CD14-positive monocyte (primary cell): Measurements from ENCODE around the gene FEM1C. TPM values are rescaled to one million over a fixed set of nuclear protein-coding genes. Genes with fewer than 3 reads are reported as not detected.

Experiments used
- DNase-seq, 3 donors: peaks; one replicate each; pipeline ENCODE4 v3.0.0-alpha.2; 2011 to 2022
- H2AFZ ChIP-seq: 2 replicates; pipeline ENCODE4 v1.6.0; 2012; ENCODE audit warnings: mild to moderate bottlenecking, low read depth, low read length, inconsistent platforms; ENCODE audit not compliant: insufficient read depth, poor library complexity, severe bottlenecking
- H3K27ac ChIP-seq, 2 donors: 1 replicate in 1 of 2; 2 replicates in 1 of 2; pipeline ENCODE4 v1.5.1; 2012 to 2013; ENCODE audit warnings: low read length in 2 of 2, control low read depth in 1 of 2, inconsistent platforms in 1 of 2, low read depth in 1 of 2, mild to moderate bottlenecking in 1 of 2
- H3K27me3 ChIP-seq, 2 donors: one replicate each; pipeline versions ENCODE4 v1.6.0 to v1.6.1; 2011 to 2013; ENCODE audit warnings: low read length in 2 of 2; ENCODE audit not compliant: control insufficient read depth in 2 of 2, insufficient read depth in 2 of 2
- H3K36me3 ChIP-seq, 2 donors: replicated peaks in 1 of 2; 1 replicate in 1 of 2; 2 replicates in 1 of 2; pipeline versions ENCODE4 v1.5.1 to v1.6.1; 2012 to 2013; ENCODE audit warnings: low read length in 2 of 2, control low read depth in 1 of 2, inconsistent platforms in 1 of 2, mild to moderate bottlenecking in 1 of 2; ENCODE audit not compliant: insufficient read depth in 2 of 2, control insufficient read depth in 1 of 2
- H3K4me1 ChIP-seq, 2 donors: 1 replicate in 1 of 2; 2 replicates in 1 of 2; pipeline versions ENCODE4 v1.5.1 to v1.6.1; 2012 to 2013; ENCODE audit warnings: low read length in 2 of 2, control low read depth in 1 of 2, inconsistent platforms in 1 of 2, mild to moderate bottlenecking in 1 of 2, moderate library complexity in 1 of 2; ENCODE audit not compliant: insufficient read depth in 2 of 2, control insufficient read depth in 1 of 2
- H3K4me2 ChIP-seq: replicated peaks from 2 replicates; pipeline ENCODE3; 2012; ENCODE audit warnings: low read length, moderate library complexity, mild to moderate bottlenecking; ENCODE audit not compliant: poor library complexity, severe bottlenecking; ENCODE audit errors: extremely low read depth
- H3K4me3 ChIP-seq, 3 experiments: fragments of 200-600 bp in 1 of 3; sonication (generic) in 1 of 3; replicated peaks in 1 of 3; 1 replicate in 2 of 3; 2 replicates in 1 of 3; pipeline ENCODE4 v1.5.1; 2011 to 2013; ENCODE audit warnings: low read length in 3 of 3, mild to moderate bottlenecking in 3 of 3, control low read depth in 2 of 3, low read depth in 2 of 3, inconsistent platforms in 1 of 3, moderate library complexity in 1 of 3
- H3K79me2 ChIP-seq: 2 replicates; pipeline ENCODE4 v1.6.0; 2012; ENCODE audit warnings: mild to moderate bottlenecking, control low read depth, inconsistent platforms, low read length, moderate library complexity; ENCODE audit not compliant: insufficient read depth
- H3K9ac ChIP-seq: 2 replicates; pipeline ENCODE4 v1.6.0; 2017; ENCODE audit warnings: low read length, mild to moderate bottlenecking; ENCODE audit not compliant: insufficient read depth, poor library complexity, severe bottlenecking
- H3K9me3 ChIP-seq, 2 donors: replicated peaks in 1 of 2; 1 replicate in 1 of 2; 2 replicates in 1 of 2; pipeline versions ENCODE4 v1.5.1 to v1.6.1; 2012 to 2013; ENCODE audit warnings: low read length in 2 of 2, control low read depth in 1 of 2; ENCODE audit not compliant: control insufficient read depth in 1 of 2, insufficient read depth in 1 of 2
- H4K20me1 ChIP-seq: 2 replicates; pipeline ENCODE4 v1.6.0; 2012; ENCODE audit warnings: mild to moderate bottlenecking, low read length, control low read depth, moderate library complexity; ENCODE audit not compliant: insufficient read depth
- H3K27ac Mint-ChIP-seq, 7 donors: one replicate each; pipeline ENCODE4 v1.8.0; 2020; ENCODE audit warnings: mild to moderate bottlenecking in 7 of 7, mixed read lengths in 7 of 7, moderate library complexity in 6 of 7, inconsistent platforms in 2 of 7
- H3K27me3 Mint-ChIP-seq, 3 donors: one replicate each; pipeline ENCODE4 v1.8.0; 2021 to 2022; ENCODE audit warnings: low read depth in 3 of 3, mild to moderate bottlenecking in 3 of 3, mixed read lengths in 3 of 3, moderate library complexity in 3 of 3, inconsistent platforms in 1 of 3
- H3K36me3 Mint-ChIP-seq, 2 donors: one replicate each; pipeline ENCODE4 v1.8.0; 2020; ENCODE audit warnings: mixed read lengths in 2 of 2, inconsistent platforms in 1 of 2, mild to moderate bottlenecking in 1 of 2
- H3K4me1 Mint-ChIP-seq: one replicate; pipeline ENCODE4 v1.8.0; 2020; ENCODE audit warnings: mild to moderate bottlenecking, mixed read lengths
- H3K4me3 Mint-ChIP-seq, 2 donors: one replicate each; pipeline ENCODE4 v1.8.0; 2020; ENCODE audit warnings: mild to moderate bottlenecking in 2 of 2, mixed read lengths in 2 of 2, moderate library complexity in 1 of 2
- H3K9me3 Mint-ChIP-seq, 7 donors: one replicate each; pipeline ENCODE4 v1.8.0; 2020 to 2022; ENCODE audit warnings: mixed read lengths in 7 of 7, mild to moderate bottlenecking in 6 of 7, moderate library complexity in 6 of 7, inconsistent platforms in 2 of 7
- CTCF ChIP-seq: fragments of 200-600 bp; IDR thresholded peaks from one replicate; pipeline ENCODE4 v1.8.0; 2022; ENCODE audit warnings: antibody characterized with exemption, mild to moderate bottlenecking
- WGBS: methylation state at CpG from one replicate; pipeline ENCODE4 v1.1.5; 2013; ENCODE audit warnings: missing lambda C conversion rate; ENCODE audit not compliant: insufficient coverage; 5-methylcytosine and 5-hydroxymethylcytosine counted together
- intact Hi-C, 2 donors: fragments of 100-400 bp; cut with micrococcal nuclease; formaldehyde crosslinking; loops; one replicate each; pipeline versions ENCODE4 v1.15.0 to v1.15.1; 2023
- polyA plus RNA-seq, 3 donors: library from polyadenylated mRNA; depleted of rRNA in 1 of 3; unstranded in 2 of 3; stranded (reverse) in 1 of 3; fragments of 300-500 nt in 2 of 3; fragments of >200 nt in 1 of 3; fragmentation: Illumina TruSeq in 2 of 3; gene quantifications; 1 replicate in 2 of 3; 2 replicates in 1 of 3; pipeline ENCODE4 v1.2.3, GENCODE V29; 2012 to 2021

The FEM1C gene
- polyA plus RNA-seq, 3 donors: 2.5 to 18.2 (median 2.6) TPM

GRCh38 chr5:115478281-115478680 lies 66.3 kb downstream of the FEM1C start:
- WGBS: no CpG with 5 or more reads among the region's 2 CpGs
- no peak overlapping the region for H2AFZ ChIP-seq
- H3K36me3 ChIP-seq: no peaks in the 10 kb centered on the region
- H3K4me3 Mint-ChIP-seq: no peak overlapping the region
- H3K27me3 ChIP-seq: no peaks in the 10 kb centered on the region
- H3K27me3 Mint-ChIP-seq: peaks cover 0 to 2% (median 0%) of the 10 kb centered on the region in 3 donors
- no peak overlapping the region for H3K4me3 ChIP-seq
- no peak overlapping the region for H3K27ac ChIP-seq
- H3K36me3 Mint-ChIP-seq: peaks cover 0 to 2% of the 10 kb centered on the region in 2 donors
- H3K9me3 ChIP-seq: no peaks in the 10 kb centered on the region
- no peak overlapping the region for H3K9ac ChIP-seq
- TF ChIP-seq CTCF: no peak
- peaks cover 22 to 34% of the 10 kb centered on the region in 2 donors for H3K4me1 ChIP-seq
- DNase-seq: no peak
- H3K9me3 Mint-ChIP-seq: peaks cover 0 to 6% (median 3%) of the 10 kb centered on the region in 7 donors
- peak overlapping the region in 1 of 7 donors; percentile 4 for H3K27ac Mint-ChIP-seq
- no peaks in the 10 kb centered on the region for H4K20me1 ChIP-seq
- H3K4me2 ChIP-seq: no peak overlapping the region
- peaks cover 53% of the 10 kb centered on the region for H3K4me1 Mint-ChIP-seq
- intact Hi-C loops: no loop called here
- H3K79me2 ChIP-seq: no peaks in the 10 kb centered on the region

GRCh38 chr5:115477581-115477980 lies 67.0 kb downstream of the FEM1C start:
- H4K20me1 ChIP-seq: no peaks in the 10 kb centered on the region
- H3K27me3 ChIP-seq: no peaks in the 10 kb centered on the region
- intact Hi-C loops: no loop called here
- H3K4me1 ChIP-seq: peaks cover 29 to 40% of the 10 kb centered on the region in 2 donors
- Mint-ChIP-seq H3K36me3 (peaks cover 0 to 2% of the 10 kb centered on the region in 2 donors), H3K27ac (no peak overlapping the region), H3K4me3 (no peak overlapping the region), H3K27me3 (peaks cover 0 to 2% (median 0%) of the 10 kb centered on the region in 3 donors), H3K9me3 (peaks cover 0 to 6% (median 2%) of the 10 kb centered on the region in 7 donors), H3K4me1 (peaks cover 58% of the 10 kb centered on the region)
- no peaks in the 10 kb centered on the region for H3K9me3 ChIP-seq
- H3K36me3 ChIP-seq: no peaks in the 10 kb centered on the region
- H3K9ac ChIP-seq: no peak overlapping the region
- WGBS: 93% methylated on average over 3 of the region's 7 CpGs
- no peak for TF ChIP-seq CTCF
- H2AFZ ChIP-seq: no peak overlapping the region
- no peak for DNase-seq
- H3K4me2 ChIP-seq: no peak overlapping the region
- H3K27ac ChIP-seq: no peak overlapping the region
- no peaks in the 10 kb centered on the region for H3K79me2 ChIP-seq
- no peak overlapping the region for H3K4me3 ChIP-seq
